ENCODE results near the gene PRKCE. TPM values are rescaled to one million over a fixed set of nuclear protein-coding genes. Genes with fewer than 3 reads are reported as not detected.

Gene PRKCE
- total RNA-seq, 1 donor from 2014 or later, result 11.7 TPM

DNA sequence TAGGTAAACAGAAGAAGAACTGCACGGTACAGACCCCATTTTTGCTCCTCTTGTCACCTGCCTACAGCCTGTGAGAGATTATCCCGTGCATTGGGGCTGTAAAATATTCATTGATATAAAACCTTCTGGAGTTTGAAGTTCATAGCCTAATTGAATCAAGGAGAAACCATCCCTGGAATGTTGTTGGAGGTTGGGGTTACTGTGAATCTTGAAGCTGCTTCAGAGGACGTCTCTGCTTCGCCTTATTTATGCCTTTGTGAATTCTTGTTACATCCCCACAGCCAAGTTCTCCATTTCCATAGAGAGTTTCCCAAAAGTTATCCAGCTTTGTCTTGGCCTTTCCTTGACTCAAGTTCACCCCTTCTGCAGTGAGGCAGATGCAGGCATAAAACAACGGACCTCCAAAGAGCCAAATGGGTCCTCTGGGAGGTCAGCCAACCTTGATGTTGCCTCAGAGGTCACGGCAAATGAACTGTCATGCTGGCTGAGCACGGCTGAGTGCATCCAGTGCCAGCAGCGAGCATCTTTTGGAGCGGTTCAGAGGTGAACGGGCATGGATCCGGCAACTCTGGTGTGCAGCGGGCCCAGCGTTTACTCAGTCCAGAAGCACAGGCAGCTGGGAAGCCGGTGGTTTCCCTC lies 317.6 kb downstream of the PRKCE start:
- intact Hi-C loops (cut with micrococcal nuclease), result no loop called here
- Mint-ChIP-seq H3K9me3 (no peaks in the 10 kb centered on the region), H3K4me1 (ENCODE audit: low read depth) (peaks cover 5% of the 10 kb centered on the region), H3K36me3 (ENCODE audit: low read depth) (no peaks in the 10 kb centered on the region), H3K27me3 (ENCODE audit: insufficient read depth) (peaks cover 4% of the 10 kb centered on the region), H3K4me3 (no peak overlapping the region), H3K27ac (no peak overlapping the region)
- DNase-seq (ENCODE audit: low spot score), result no peak

DNA sequence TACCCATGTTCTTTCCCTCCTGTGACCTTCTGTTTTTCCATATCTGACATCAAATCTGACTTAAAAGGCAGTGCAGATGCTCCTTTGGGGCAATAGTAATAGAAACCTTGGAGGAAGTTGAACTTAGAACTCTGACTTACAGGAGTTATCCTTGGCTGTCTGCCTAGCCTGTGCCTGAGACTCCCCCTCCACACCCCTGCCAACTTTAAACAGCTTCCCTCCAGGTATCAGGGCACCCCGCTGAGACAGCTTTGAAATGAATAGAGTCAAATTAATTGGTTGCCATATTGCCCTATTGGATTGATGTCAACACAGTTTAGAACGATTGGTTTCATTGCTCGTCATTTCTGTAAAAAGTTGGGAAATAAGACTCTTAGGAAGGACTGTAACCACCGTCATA lies 322.0 kb downstream of the PRKCE start:
- Mint-ChIP-seq H3K27ac (no peak overlapping the region), H3K4me3 (no peak overlapping the region), H3K36me3 (ENCODE audit: low read depth) (no peaks in the 10 kb centered on the region), H3K27me3 (ENCODE audit: insufficient read depth) (peaks cover 2% of the 10 kb centered on the region), H3K4me1 (ENCODE audit: low read depth) (no peaks in the 10 kb centered on the region), H3K9me3 (no peaks in the 10 kb centered on the region)
- intact Hi-C loops (cut with micrococcal nuclease), result no loop called here
- no peak for DNase-seq (ENCODE audit: low spot score)

DNA sequence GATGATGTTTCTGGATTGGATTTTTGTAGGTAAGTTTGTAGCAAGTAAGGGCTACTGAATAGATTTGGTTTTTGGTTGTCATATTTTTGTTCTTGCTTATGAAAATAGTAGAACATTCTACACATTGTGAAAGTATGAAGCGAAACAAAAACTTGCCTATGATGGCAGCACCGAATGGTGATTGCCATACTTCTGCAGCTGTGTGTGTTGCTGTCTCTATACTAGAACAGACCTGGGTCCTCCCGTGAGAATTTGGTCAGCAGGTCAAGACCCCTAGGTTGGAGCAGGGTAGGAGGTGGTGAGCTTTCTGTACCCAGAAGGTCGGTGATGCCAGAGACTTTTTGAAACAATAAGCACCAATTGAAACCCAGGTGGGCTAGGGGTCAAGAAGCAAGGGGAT lies 322.6 kb downstream of the PRKCE start:
- H3K27ac Mint-ChIP-seq, result no peak overlapping the region
- H3K27me3 Mint-ChIP-seq (ENCODE audit: insufficient read depth), result peaks cover 2% of the 10 kb centered on the region
- H3K4me3 Mint-ChIP-seq, result no peak overlapping the region
- no peaks in the 10 kb centered on the region for H3K4me1 Mint-ChIP-seq (ENCODE audit: low read depth)
- intact Hi-C loops (cut with micrococcal nuclease), result no loop called here
- no peaks in the 10 kb centered on the region for H3K9me3 Mint-ChIP-seq
- H3K36me3 Mint-ChIP-seq (ENCODE audit: low read depth), result no peaks in the 10 kb centered on the region
- DNase-seq (ENCODE audit: low spot score), result no peak

DNA sequence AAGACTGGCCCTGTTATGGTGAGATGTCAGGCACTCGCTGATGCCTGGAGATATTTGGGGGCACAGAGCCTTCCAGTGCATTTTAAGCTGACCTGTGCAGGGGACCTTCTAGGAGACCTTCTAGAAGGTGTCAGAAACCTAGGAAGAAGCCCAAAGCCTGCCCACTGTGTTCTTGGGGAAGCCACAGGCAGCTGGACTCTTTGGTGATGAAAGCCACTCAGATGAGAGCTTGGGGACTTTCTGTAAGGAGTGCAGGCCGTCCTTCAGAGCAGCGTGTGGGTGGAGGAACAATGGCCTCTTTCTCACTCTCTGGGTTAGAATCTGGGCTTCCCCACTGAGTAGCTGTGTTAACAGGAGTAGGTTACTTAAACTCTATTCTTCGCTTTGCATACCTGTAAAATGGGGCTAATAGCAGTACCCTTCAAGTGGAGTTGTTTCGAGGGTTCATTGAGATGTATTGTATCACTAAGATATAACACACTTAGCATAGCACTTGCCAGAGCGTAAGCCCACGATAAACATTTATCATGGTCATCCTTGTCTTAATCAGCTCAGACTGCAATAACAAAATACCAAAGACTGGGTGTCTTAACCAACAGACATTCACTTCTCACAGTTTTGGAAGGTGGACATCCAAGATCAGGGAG lies 323.4 kb downstream of the PRKCE start:
- Mint-ChIP-seq H3K4me3 (no peak overlapping the region), H3K36me3 (ENCODE audit: low read depth) (no peaks in the 10 kb centered on the region), H3K27ac (no peak overlapping the region), H3K27me3 (ENCODE audit: insufficient read depth) (peaks cover 2% of the 10 kb centered on the region), H3K9me3 (no peaks in the 10 kb centered on the region), H3K4me1 (ENCODE audit: low read depth) (no peaks in the 10 kb centered on the region)
- no peak for DNase-seq (ENCODE audit: low spot score)
- intact Hi-C loops (cut with micrococcal nuclease), result no loop called here

DNA sequence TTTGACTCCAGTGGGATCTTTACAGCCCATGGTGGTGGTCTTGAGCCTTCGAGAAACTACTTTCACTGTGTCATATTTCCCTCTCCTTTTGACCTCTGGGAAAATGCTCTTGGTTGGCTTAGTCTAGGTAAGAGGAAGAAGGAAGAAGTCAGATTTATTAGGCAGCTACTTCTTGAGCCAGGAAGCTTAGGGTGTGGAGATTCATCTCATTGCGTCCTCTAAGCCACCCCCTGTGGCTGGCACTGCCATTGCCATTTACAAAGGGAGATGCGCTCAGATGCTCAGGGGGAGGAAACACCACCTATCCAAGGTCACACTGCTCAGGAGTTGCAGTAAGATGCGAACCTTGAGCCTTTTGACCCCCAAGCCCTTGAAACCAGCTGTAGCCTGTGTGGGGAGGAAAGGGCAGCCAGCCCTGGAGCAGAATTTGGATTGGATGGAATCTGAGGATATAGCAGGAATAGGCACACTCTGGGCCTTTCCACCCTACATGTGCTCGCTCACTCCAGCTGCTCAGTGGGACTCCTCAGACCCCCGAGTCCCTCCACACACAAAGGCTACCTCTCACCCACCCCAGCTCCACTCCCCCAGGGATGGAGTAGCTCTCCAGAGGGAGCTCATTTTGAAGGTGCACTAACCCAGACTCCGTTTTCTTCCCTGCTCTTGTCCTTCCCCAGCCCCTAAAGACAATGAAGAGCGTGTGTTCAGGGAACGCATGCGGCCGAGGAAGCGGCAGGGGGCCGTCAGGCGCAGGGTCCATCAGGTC lies 324.5 kb downstream of the PRKCE start:
- H3K36me3 Mint-ChIP-seq (ENCODE audit: low read depth), result no peaks in the 10 kb centered on the region
- no peaks in the 10 kb centered on the region for H3K9me3 Mint-ChIP-seq
- H3K4me3 Mint-ChIP-seq, result no peak overlapping the region
- no peak for DNase-seq (ENCODE audit: low spot score)
- H3K4me1 Mint-ChIP-seq (ENCODE audit: low read depth), result no peaks in the 10 kb centered on the region
- no peak overlapping the region for H3K27ac Mint-ChIP-seq
- peaks cover 2% of the 10 kb centered on the region for H3K27me3 Mint-ChIP-seq (ENCODE audit: insufficient read depth)
- intact Hi-C loops (cut with micrococcal nuclease), result no loop called here

DNA sequence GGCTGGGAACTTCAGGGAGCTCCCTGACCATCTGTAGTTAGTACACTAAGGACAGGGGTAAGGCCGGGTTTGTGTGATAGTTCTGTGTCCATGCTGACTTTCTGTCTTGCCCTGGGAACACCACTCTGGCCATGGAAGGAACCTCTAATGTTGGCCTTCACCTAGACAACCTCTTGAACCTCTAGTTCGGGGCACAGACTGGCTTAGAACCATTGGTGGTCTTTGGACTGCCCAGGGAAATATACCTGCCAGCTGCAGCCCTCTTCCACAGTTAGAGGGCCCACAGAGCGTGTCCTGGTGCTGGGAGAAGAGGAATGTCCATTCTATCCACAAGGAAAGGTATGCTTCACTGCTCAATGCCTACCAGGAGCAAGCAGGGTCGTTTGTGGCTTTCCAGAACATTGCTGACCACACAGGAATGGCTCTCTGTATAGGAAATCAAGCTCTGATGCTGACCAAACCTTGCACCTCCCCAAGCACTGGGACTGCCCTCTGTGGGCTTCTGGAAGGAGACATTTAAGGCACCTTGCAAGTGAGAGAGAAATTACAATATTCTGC lies 326.9 kb downstream of the PRKCE start:
- intact Hi-C loops (cut with micrococcal nuclease), result no loop called here
- H3K9me3 Mint-ChIP-seq, result no peaks in the 10 kb centered on the region
- peaks cover 3% of the 10 kb centered on the region for H3K36me3 Mint-ChIP-seq (ENCODE audit: low read depth)
- no peaks in the 10 kb centered on the region for H3K4me1 Mint-ChIP-seq (ENCODE audit: low read depth)
- H3K27me3 Mint-ChIP-seq (ENCODE audit: insufficient read depth), result no peaks in the 10 kb centered on the region
- no peak overlapping the region for H3K4me3 Mint-ChIP-seq
- no peak overlapping the region for H3K27ac Mint-ChIP-seq
- no peak for DNase-seq (ENCODE audit: low spot score)

DNA sequence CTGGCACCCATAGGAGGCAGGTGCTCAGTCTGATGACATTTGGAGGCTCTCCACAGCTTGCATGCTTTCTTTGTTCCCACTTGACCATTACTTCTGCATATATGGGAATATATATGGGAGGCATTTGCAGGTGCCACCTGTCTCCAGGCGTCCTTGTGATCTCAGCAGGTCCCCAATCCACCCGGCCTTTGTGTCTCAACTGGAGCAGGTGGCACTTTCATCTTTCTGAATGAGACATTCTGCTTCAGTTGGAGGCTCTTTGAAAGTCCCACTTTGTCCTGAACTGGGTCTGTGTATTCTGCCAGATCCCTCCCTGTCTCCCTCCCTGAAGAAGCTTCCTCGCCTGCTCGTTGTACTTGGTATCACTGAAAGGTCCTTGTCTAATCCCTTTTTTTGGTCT lies 327.6 kb downstream of the PRKCE start:
- Mint-ChIP-seq H3K36me3 (ENCODE audit: low read depth) (peaks cover 3% of the 10 kb centered on the region), H3K4me1 (ENCODE audit: low read depth) (no peaks in the 10 kb centered on the region), H3K4me3 (no peak overlapping the region), H3K27me3 (ENCODE audit: insufficient read depth) (no peaks in the 10 kb centered on the region), H3K27ac (no peak overlapping the region), H3K9me3 (no peaks in the 10 kb centered on the region)
- intact Hi-C loops (cut with micrococcal nuclease), result no loop called here
- DNase-seq (ENCODE audit: low spot score), result no peak

DNA sequence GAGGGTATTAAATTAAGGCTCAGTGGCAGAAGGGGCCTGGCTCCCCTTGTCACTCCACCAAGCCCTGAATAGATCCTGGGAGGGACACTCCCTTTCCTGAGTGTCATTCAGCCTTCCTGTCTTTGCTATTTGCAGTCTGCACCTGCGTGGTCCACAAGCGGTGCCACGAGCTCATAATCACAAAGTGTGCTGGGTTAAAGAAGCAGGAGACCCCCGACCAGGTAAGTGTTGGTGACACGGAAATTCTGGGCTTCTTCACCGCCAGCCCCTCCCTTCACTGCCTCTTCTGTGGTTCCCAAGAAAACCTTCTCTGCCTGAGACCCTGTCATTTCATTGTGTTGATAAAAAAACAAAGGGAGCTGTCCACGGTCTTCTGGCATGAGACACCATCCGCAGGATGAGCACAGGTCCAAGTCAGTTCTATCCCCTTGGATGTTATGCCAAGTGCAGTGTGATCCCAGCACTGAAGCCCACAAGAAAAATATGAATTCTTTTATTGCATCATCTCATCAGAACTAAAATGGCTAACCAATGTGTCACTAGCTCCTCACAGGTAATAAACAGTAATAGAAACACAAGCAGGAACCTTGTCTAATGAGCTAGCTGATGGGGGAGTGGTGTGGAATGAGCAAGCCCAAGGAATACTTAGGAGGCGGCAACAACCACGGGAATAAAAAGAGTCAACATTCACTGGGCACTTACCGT lies 328.8 kb downstream of the PRKCE start:
- Mint-ChIP-seq H3K4me3 (no peak overlapping the region), H3K27ac (no peak overlapping the region), H3K27me3 (ENCODE audit: insufficient read depth) (no peaks in the 10 kb centered on the region), H3K36me3 (ENCODE audit: low read depth) (peaks cover 3% of the 10 kb centered on the region), H3K4me1 (ENCODE audit: low read depth) (no peaks in the 10 kb centered on the region), H3K9me3 (no peaks in the 10 kb centered on the region)
- intact Hi-C loops (cut with micrococcal nuclease), result no loop called here
- no peak for DNase-seq (ENCODE audit: low spot score)

DNA sequence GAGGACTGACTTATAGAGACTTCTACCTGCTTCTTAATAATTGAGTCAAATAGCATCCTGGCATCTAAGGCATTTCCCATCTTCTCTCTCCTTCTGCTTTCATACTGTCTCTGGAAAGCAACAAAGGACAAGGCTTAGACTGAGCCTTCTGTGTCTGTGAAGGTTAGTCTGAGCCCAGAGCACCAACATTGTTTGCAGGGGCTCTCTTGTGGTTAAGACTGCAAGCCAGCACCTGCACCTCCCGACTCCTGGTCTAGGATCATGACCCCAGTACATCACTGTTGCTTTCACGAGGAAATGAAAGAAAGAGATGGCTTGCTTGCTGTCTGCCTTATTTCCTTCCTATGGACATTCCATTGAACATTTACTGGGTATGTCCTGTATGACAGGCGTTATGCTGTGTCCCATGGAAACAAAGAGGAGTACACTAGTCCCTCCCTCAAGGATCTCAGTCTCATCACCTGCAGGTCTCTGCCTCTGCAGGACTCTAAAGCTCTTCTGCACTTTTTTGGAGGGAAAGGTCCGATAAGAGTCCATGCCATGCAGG lies 330.0 kb downstream of the PRKCE start:
- Mint-ChIP-seq H3K9me3 (no peaks in the 10 kb centered on the region), H3K36me3 (ENCODE audit: low read depth) (peaks cover 3% of the 10 kb centered on the region), H3K27ac (no peak overlapping the region), H3K4me3 (no peak overlapping the region), H3K4me1 (ENCODE audit: low read depth) (no peaks in the 10 kb centered on the region), H3K27me3 (ENCODE audit: insufficient read depth) (no peaks in the 10 kb centered on the region)
- no peak for DNase-seq (ENCODE audit: low spot score)
- intact Hi-C loops (cut with micrococcal nuclease), result no loop called here

DNA sequence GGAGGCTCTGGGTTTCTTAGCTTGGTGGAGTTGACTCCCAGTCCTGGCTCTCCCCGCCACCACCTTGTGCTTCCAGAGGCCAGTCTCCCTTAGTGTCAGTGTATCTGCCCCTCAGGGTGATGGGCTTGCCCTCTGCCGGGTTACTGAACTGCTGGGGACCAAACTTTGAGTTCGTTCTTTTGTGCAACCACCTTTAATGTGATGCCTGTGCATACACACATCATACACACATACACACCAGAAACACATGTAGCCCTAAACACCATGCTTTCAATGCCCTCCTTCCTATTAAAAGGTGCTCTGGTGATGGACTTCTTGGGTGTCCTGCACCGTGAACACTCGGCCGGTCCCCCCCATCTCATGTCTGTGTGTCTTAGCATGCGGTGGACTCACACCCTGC lies 330.6 kb downstream of the PRKCE start:
- DNase-seq (ENCODE audit: low spot score), result no peak
- Mint-ChIP-seq H3K27me3 (ENCODE audit: insufficient read depth) (no peaks in the 10 kb centered on the region), H3K4me3 (no peak overlapping the region), H3K9me3 (no peaks in the 10 kb centered on the region), H3K4me1 (ENCODE audit: low read depth) (no peaks in the 10 kb centered on the region), H3K27ac (no peak overlapping the region), H3K36me3 (ENCODE audit: low read depth) (peaks cover 3% of the 10 kb centered on the region)
- intact Hi-C loops (cut with micrococcal nuclease), result no loop called here

DNA sequence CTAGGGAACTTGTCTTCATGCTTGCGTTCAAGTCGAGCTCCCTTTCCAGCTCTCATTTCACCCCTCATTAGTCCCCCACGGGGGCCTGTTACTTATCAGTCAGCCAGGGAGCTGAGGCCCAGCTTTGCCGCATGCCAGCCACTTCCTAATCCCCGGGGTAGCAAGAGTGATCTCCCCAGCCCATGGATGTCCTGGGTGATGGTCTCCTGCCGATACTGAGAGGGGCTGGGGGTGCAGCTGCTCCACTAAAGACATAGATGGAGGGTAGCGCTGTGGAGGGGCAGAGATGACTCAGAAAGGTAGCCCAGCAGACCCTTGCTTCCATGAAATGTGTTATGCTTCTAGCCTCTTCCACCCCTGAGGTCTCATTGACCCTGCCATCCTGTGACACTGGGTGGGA lies 331.7 kb downstream of the PRKCE start:
- no peaks in the 10 kb centered on the region for H3K27me3 Mint-ChIP-seq (ENCODE audit: insufficient read depth)
- intact Hi-C loops (cut with micrococcal nuclease), result no loop called here
- H3K9me3 Mint-ChIP-seq, result no peaks in the 10 kb centered on the region
- no peak overlapping the region for H3K27ac Mint-ChIP-seq
- no peaks in the 10 kb centered on the region for H3K4me1 Mint-ChIP-seq (ENCODE audit: low read depth)
- peaks cover 3% of the 10 kb centered on the region for H3K36me3 Mint-ChIP-seq (ENCODE audit: low read depth)
- H3K4me3 Mint-ChIP-seq, result no peak overlapping the region
- no peak for DNase-seq (ENCODE audit: low spot score)

DNA sequence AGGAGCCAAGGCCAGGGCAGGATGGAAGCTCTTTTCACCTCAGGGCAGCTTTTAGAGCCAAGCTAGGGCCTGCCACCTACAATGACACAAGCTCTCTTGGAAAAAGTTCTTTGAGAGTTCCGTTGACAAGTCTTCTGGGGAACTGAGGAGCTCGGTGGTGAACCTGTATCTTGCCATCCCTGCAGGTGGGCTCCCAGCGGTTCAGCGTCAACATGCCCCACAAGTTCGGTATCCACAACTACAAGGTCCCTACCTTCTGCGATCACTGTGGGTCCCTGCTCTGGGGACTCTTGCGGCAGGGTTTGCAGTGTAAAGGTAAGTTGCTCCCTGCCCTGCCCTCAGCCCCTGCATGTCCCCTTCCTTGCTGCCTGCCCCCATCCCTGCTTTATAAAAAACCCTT lies 332.9 kb downstream of the PRKCE start:
- H3K9me3 Mint-ChIP-seq, result no peaks in the 10 kb centered on the region
- no peaks in the 10 kb centered on the region for H3K4me1 Mint-ChIP-seq (ENCODE audit: low read depth)
- no peak for DNase-seq (ENCODE audit: low spot score)
- peaks cover 3% of the 10 kb centered on the region for H3K36me3 Mint-ChIP-seq (ENCODE audit: low read depth)
- H3K27ac Mint-ChIP-seq, result no peak overlapping the region
- no peak overlapping the region for H3K4me3 Mint-ChIP-seq
- intact Hi-C loops (cut with micrococcal nuclease), result no loop called here
- H3K27me3 Mint-ChIP-seq (ENCODE audit: insufficient read depth), result no peaks in the 10 kb centered on the region

Measured in activated T-helper 1 cell treated with anti-CD3 and anti-CD28 coated beads, Interleukin-12 subunit alpha, Interleukin-12 subunit beta, Interleukin-2, Interleukin-4 antibody, amounts not matched to agents 30 ng/mL and 10 ng/mL and 1 ng/mL, durations not matched to agents 14 hours and 24 hours and 36 hours (primary cell).